Activated T-helper 1 cell treated with anti-CD3 and anti-CD28 coated beads, Interleukin-12 subunit alpha, Interleukin-12 subunit beta, Interleukin-2, Interleukin-4 antibody, amounts not matched to agents 30 ng/mL and 10 ng/mL and 1 ng/mL, durations not matched to agents 14 hours and 24 hours and 36 hours (primary cell): Measurements from ENCODE around the gene PRICKLE1. TPM values are rescaled to one million over a fixed set of nuclear protein-coding genes. Genes with fewer than 3 reads are reported as not detected.

Experiments used
- DNase-seq: peaks from one replicate; pipeline ENCODE4 v3.0.0; 2021; ENCODE audit warnings: low spot score
- H3K27ac Mint-ChIP-seq: one replicate; pipeline ENCODE4 v1.8.0; 2021; ENCODE audit warnings: mild to moderate bottlenecking, mixed read lengths
- H3K27me3 Mint-ChIP-seq: one replicate; pipeline ENCODE4 v1.8.0; 2022; ENCODE audit warnings: mild to moderate bottlenecking, moderate library complexity, mixed read lengths; ENCODE audit not compliant: insufficient read depth
- H3K36me3 Mint-ChIP-seq: one replicate; pipeline ENCODE4 v1.8.0; 2021; ENCODE audit warnings: low read depth, mixed read lengths
- H3K4me1 Mint-ChIP-seq: one replicate; pipeline ENCODE4 v1.8.0; 2021; ENCODE audit warnings: low read depth, mixed read lengths
- H3K4me3 Mint-ChIP-seq: one replicate; pipeline ENCODE4 v1.8.0; 2021; ENCODE audit warnings: mild to moderate bottlenecking, moderate library complexity, mixed read lengths
- H3K9me3 Mint-ChIP-seq: one replicate; pipeline ENCODE4 v1.8.0; 2021; ENCODE audit warnings: mixed read lengths
- intact Hi-C: fragments of 100-400 bp; cut with micrococcal nuclease; formaldehyde crosslinking; loops from one replicate; pipeline ENCODE4 v1.15.1; 2024
- total RNA-seq: library from RNA; stranded (reverse); gene quantifications from 2 replicates; pipeline ENCODE4 v1.2.3, GENCODE V29; 2022

Gene PRICKLE1
- total RNA-seq, 1 donor from 2014 or later, result 0.34 TPM

- Mint-ChIP-seq H3K36me3 (peaks cover 24% of the 10 kb centered on the region), H3K27ac (no peak overlapping the region), H3K9me3 (no peaks in the 10 kb centered on the region), H3K4me3 (no peak overlapping the region), H3K27me3 (no peaks in the 10 kb centered on the region), H3K4me1 (no peaks in the 10 kb centered on the region)
- intact Hi-C loops, result no loop called here
- no peak for DNase-seq
These were observed 142.2 kb downstream of the PRICKLE1 start for GRCh38 chr12:42447371-42447786.

- no peaks in the 10 kb centered on the region for H3K9me3 Mint-ChIP-seq
- H3K27ac Mint-ChIP-seq, result no peak overlapping the region
- H3K36me3 Mint-ChIP-seq, result peaks cover 27% of the 10 kb centered on the region
- H3K4me3 Mint-ChIP-seq, result no peak overlapping the region
- no peak for DNase-seq
- H3K4me1 Mint-ChIP-seq, result no peaks in the 10 kb centered on the region
- H3K27me3 Mint-ChIP-seq, result no peaks in the 10 kb centered on the region
- intact Hi-C loops, result no loop called here
These were observed 142.8 kb downstream of the PRICKLE1 start for GRCh38 chr12:42446761-42447160.

DNA sequence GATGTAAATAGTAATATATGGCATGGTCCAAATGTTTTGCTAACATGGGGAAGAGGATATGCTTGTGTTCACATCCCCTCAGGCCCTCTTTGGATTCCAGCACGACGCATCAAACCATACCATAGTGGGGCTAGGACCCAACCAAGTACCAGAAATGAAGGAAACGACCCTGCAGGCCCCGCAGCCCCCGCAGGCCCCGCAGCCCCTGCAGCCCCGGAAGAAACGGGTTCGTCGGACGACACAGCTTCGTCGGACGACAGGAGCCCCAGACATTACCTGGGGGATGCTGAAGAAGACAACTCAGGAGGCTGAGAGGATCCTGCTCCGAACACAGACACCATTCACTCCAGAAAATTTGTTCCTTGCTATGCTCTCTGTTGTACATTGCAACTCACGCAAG, 143.7 kb downstream of the PRICKLE1 start:
- no peaks in the 10 kb centered on the region for H3K9me3 Mint-ChIP-seq
- peaks cover 29% of the 10 kb centered on the region for H3K36me3 Mint-ChIP-seq

GRCh38 chr12:42444192-42444943, 145.2 kb downstream of the PRICKLE1 start:
- no peak for DNase-seq
- H3K27me3 Mint-ChIP-seq, result no peaks in the 10 kb centered on the region
- no peak overlapping the region for H3K4me3 Mint-ChIP-seq
- H3K27ac Mint-ChIP-seq, result peak overlapping the region; percentile 16
- H3K9me3 Mint-ChIP-seq, result no peaks in the 10 kb centered on the region
- intact Hi-C loops, result no loop called here
- H3K36me3 Mint-ChIP-seq, result peaks cover 27% of the 10 kb centered on the region
- H3K4me1 Mint-ChIP-seq, result no peaks in the 10 kb centered on the region

More for the DNA sequence above, 143.7 kb downstream of the PRICKLE1 start:
- no peak overlapping the region for H3K27ac Mint-ChIP-seq
- no peak for DNase-seq
- no peaks in the 10 kb centered on the region for H3K4me1 Mint-ChIP-seq
- H3K27me3 Mint-ChIP-seq, result no peaks in the 10 kb centered on the region
- H3K4me3 Mint-ChIP-seq, result no peak overlapping the region
- intact Hi-C loops, result no loop called here

GRCh38 chr12:42442888-42443287, 146.7 kb downstream of the PRICKLE1 start:
- no peak for DNase-seq
- no peaks in the 10 kb centered on the region for H3K9me3 Mint-ChIP-seq
- peaks cover 18% of the 10 kb centered on the region for H3K36me3 Mint-ChIP-seq
- H3K27ac Mint-ChIP-seq, result no peak overlapping the region
- H3K4me3 Mint-ChIP-seq, result no peak overlapping the region
- intact Hi-C loops, result no loop called here
- no peaks in the 10 kb centered on the region for H3K4me1 Mint-ChIP-seq
- no peaks in the 10 kb centered on the region for H3K27me3 Mint-ChIP-seq

GRCh38 chr12:42442311-42442759, 147.2 kb downstream of the PRICKLE1 start:
- no peak overlapping the region for H3K27ac Mint-ChIP-seq
- DNase-seq, result no peak
- H3K36me3 Mint-ChIP-seq, result peaks cover 16% of the 10 kb centered on the region
- no peaks in the 10 kb centered on the region for H3K4me1 Mint-ChIP-seq
- intact Hi-C loops, result no loop called here
- H3K9me3 Mint-ChIP-seq, result no peaks in the 10 kb centered on the region
- no peak overlapping the region for H3K4me3 Mint-ChIP-seq
- no peaks in the 10 kb centered on the region for H3K27me3 Mint-ChIP-seq

- no peak overlapping the region for H3K27ac Mint-ChIP-seq
- no peaks in the 10 kb centered on the region for H3K27me3 Mint-ChIP-seq
- no peaks in the 10 kb centered on the region for H3K4me1 Mint-ChIP-seq
- peaks cover 11% of the 10 kb centered on the region for H3K36me3 Mint-ChIP-seq
- no peaks in the 10 kb centered on the region for H3K9me3 Mint-ChIP-seq
- intact Hi-C loops, result no loop called here
- H3K4me3 Mint-ChIP-seq, result no peak overlapping the region
- no peak for DNase-seq
These were observed 148.9 kb downstream of the PRICKLE1 start for GRCh38 chr12:42440608-42441007.

DNA sequence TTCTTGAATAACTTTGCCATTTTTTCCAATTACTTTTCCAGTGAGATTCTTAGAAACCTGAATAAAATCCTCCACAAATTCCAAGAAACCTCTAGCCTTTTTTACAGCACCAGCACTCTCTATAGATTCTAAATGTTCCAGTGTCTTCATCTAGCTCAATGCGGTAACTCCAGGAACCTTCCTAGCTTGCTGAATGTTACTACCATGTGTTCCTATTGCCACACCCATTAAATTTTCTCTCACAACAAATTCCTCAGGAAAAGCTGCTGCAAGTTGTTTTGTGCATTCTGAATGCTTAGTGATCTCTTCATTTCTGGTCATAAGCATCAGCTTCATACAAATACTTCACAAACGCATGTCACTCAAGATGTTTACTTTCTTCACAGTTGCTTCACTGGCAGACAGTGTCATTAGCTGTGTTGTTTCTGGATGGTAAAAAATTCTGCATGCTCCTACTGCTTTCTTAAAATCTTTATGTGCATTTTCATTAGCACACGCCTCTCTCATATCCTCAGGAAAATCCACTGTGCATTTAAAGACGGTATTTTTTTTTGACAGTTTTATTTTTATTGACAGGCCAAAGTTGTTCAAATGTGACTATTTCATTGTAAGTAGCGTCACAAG, 156.9 kb downstream of the PRICKLE1 start:
- peaks cover 22% of the 10 kb centered on the region for H3K36me3 Mint-ChIP-seq
- H3K27ac Mint-ChIP-seq, result no peak overlapping the region
- H3K9me3 Mint-ChIP-seq, result no peaks in the 10 kb centered on the region
- no peaks in the 10 kb centered on the region for H3K27me3 Mint-ChIP-seq
- no peak overlapping the region for H3K4me3 Mint-ChIP-seq
- DNase-seq, result no peak
- no peaks in the 10 kb centered on the region for H3K4me1 Mint-ChIP-seq
- intact Hi-C loops, result no loop called here

GRCh38 chr12:42428850-42429249, 160.7 kb downstream of the PRICKLE1 start:
- intact Hi-C loops, result no loop called here
- Mint-ChIP-seq H3K4me3 (no peak overlapping the region), H3K27ac (no peak overlapping the region), H3K4me1 (peaks cover 13% of the 10 kb centered on the region), H3K36me3 (peaks cover 22% of the 10 kb centered on the region), H3K9me3 (no peaks in the 10 kb centered on the region), H3K27me3 (no peaks in the 10 kb centered on the region)
- no peak for DNase-seq

DNA sequence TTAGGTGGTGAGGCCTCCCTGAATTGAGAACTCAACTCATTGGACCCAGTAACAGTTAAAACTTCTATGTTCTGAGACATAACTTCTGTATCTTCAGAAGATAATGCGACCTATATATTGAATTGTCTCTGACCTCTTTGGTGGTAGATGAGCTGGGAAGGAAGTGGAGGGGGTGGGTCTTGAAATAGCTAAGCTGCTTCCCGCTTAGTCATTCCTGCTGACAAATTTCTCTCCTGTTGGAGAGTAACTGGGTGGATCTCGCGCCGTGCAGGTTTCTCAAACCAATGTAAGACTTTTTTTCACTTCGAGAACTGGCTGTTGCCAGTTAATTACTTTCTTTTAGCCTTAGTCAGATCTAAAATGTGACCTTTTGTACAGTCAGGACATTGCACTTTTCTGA, 162.8 kb downstream of the PRICKLE1 start:
- DNase-seq, result no peak
- Mint-ChIP-seq H3K4me1 (peaks cover 13% of the 10 kb centered on the region), H3K4me3 (no peak overlapping the region), H3K27me3 (no peaks in the 10 kb centered on the region), H3K9me3 (no peaks in the 10 kb centered on the region), H3K27ac (no peak overlapping the region), H3K36me3 (peaks cover 14% of the 10 kb centered on the region)
- intact Hi-C loops, result no loop called here

GRCh38 chr12:42422785-42423184, 166.8 kb downstream of the PRICKLE1 start:
- Mint-ChIP-seq H3K27me3 (no peaks in the 10 kb centered on the region), H3K9me3 (no peaks in the 10 kb centered on the region), H3K4me3 (no peak overlapping the region), H3K36me3 (peaks cover 2% of the 10 kb centered on the region), H3K27ac (no peak overlapping the region), H3K4me1 (peaks cover 19% of the 10 kb centered on the region)
- no peak for DNase-seq
- intact Hi-C loops, result no loop called here

- no peak for DNase-seq
- Mint-ChIP-seq H3K27ac (no peak overlapping the region), H3K4me3 (no peak overlapping the region), H3K27me3 (no peaks in the 10 kb centered on the region), H3K9me3 (no peaks in the 10 kb centered on the region), H3K4me1 (peaks cover 19% of the 10 kb centered on the region), H3K36me3 (peaks cover 2% of the 10 kb centered on the region)
- intact Hi-C loops, result no loop called here
These were observed 167.4 kb downstream of the PRICKLE1 start for GRCh38 chr12:42421844-42422779.

- intact Hi-C loops, result no loop called here
- Mint-ChIP-seq H3K9me3 (no peaks in the 10 kb centered on the region), H3K27me3 (no peaks in the 10 kb centered on the region), H3K27ac (no peak overlapping the region), H3K4me1 (peaks cover 6% of the 10 kb centered on the region), H3K4me3 (no peak overlapping the region), H3K36me3 (peaks cover 4% of the 10 kb centered on the region)
- no peak for DNase-seq
These were observed 169.2 kb downstream of the PRICKLE1 start for GRCh38 chr12:42420395-42420794.
